ENCODE results near the gene GJB6. TPM values are rescaled to one million over a fixed set of nuclear protein-coding genes. Genes with fewer than 3 reads are reported as not detected.

Gene GJB6
- total RNA-seq, 1 donor: not detected

DNA sequence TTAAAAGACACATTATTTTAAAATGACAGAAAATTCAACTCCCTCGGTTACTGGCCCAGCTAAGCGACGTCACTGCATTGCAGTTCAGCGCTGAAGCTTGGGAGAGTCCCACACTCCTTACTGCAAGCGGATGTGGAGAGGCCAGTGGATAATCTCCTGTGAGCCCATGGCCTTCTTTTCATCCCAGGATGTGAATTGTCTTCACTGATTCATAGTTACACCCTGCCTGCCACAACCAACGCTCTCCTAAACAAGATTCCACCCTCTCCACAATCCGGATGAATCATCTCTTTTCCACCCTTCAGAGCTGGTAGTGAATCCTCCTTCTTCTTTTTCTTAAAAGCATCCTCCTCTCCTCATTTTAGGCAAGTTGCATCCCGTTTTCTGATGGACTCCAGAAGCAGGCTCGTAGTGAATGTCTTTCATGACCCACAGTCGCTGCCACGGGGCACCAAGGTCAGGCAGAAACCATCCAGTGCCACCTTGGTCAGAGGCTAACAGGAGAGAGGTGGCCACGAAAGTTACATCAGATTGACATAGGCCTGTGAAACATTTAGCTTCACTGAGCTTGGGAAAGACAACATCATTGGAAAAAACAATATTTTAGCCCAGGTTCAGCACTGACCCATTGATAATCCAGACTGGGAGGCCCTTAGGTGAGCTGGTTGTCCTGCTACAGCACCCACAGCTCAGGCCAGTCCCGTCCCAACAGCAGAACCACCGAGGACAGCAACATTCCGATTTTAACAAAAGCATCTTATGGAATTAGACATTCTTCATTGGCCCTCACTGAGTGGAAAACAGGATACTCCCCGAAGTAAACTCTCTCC lies 41.4 kb downstream of the GJB6 start:
- no peak for DNase-seq (ENCODE audit: low read depth in 2 of 3, low spot score in 2 of 3)

- DNase-seq (ENCODE audit: low read depth in 2 of 3, low spot score in 2 of 3): no peak
These were observed 42.0 kb downstream of the GJB6 start for GRCh38 chr13:20190076-20190475.

DNA sequence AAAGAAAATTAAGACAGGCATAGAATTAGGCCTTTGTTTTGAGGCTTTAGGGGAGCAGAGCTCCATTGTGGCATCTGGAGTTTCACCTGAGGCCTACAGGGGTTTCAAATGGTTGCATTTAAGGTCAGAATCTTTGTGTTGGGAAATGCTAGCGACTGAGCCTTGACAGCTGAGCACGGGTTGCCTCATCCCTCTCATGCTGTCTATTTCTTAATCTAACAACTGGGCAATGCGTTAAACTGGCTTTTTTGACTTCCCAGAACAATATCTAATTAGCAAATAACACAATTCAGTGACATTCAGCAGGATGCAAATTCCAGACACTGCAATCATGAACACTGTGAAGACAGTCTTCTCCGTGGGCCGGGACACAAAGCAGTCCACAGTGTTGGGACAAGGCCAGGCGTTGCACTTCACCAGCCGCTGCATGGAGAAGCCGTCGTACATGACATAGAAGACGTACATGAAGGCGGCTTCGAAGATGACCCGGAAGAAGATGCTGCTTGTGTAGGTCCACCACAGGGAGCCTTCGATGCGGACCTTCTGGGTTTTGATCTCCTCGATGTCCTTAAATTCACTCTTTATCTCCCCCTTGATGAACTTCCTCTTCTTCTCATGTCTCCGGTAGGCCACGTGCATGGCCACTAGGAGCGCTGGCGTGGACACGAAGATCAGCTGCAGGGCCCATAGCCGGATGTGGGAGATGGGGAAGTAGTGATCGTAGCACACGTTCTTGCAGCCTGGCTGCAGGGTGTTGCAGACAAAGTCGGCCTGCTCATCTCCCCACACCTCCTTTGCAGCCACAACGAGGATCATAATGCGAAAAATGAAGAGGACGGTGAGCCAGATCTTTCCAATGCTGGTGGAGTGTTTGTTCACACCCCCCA lies 43.2 kb downstream of the GJB6 start:
- peak in 2 of 3 donors; percentile 68 to 85 for DNase-seq (ENCODE audit: low read depth in 2 of 3, low spot score in 2 of 3)

GRCh38 chr13:20186771-20187170 lies 45.3 kb downstream of the GJB6 start:
- DNase-seq (ENCODE audit: low read depth in 2 of 3, low spot score in 2 of 3): no peak

- no peak for DNase-seq (ENCODE audit: low read depth in 2 of 3, low spot score in 2 of 3)
These were observed 46.6 kb downstream of the GJB6 start for GRCh38 chr13:20185366-20186056.

DNA sequence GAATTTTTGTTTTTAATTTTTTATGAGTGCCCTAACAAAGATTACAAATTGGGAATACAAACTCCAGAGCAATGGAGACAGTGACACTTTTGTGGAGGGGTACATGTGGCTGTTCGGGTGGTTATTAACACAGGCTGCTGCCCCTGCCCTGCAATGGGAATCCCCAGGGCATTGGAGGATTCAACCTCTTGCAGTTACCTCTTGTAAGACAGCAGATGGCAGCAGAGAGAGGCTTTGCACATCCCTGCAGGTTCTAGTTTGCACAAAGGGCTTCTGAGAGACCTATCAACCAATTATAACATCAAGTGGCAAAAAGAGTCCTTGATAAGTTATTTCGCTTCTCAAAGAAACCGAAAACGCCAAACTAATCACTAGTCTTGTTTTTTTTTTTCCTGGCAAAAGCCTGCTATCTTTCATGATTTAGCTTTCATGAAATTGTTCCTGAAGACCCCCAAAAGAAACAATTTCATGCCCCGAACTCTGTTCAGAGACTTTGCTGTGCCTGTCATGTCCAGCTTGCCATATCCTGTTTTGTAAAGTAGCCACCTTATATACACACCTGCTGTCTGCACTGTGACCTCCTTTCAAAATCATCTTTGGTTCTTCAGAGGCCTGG lies 49.8 kb downstream of the GJB6 start:
- peak; percentile 52 to 82 (median 69) for DNase-seq (ENCODE audit: low read depth in 2 of 3, low spot score in 2 of 3)

DNA sequence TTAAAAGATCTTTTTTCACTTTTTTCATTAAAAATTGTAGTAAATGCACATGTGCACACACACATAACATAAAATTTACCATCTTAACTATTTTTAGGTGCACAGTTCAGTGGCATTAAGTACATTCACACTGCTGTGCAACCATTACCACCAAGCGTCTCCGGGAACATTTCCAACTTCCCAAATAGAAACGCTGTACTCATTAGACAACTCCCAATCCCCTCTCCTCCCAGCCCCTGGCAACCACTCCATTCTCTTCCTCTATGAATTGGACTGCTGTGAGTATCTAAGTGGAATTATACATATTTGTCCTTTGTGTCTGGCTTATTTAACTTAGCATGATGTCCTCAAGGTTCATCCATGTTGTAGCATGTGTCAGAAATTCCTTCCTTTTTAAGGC lies 50.9 kb downstream of the GJB6 start:
- DNase-seq (ENCODE audit: low read depth in 2 of 3, low spot score in 2 of 3): no peak

- DNase-seq (ENCODE audit: low read depth in 2 of 3, low spot score in 2 of 3): no peak
These were observed 54.0 kb downstream of the GJB6 start for GRCh38 chr13:20178156-20178555.

DNA sequence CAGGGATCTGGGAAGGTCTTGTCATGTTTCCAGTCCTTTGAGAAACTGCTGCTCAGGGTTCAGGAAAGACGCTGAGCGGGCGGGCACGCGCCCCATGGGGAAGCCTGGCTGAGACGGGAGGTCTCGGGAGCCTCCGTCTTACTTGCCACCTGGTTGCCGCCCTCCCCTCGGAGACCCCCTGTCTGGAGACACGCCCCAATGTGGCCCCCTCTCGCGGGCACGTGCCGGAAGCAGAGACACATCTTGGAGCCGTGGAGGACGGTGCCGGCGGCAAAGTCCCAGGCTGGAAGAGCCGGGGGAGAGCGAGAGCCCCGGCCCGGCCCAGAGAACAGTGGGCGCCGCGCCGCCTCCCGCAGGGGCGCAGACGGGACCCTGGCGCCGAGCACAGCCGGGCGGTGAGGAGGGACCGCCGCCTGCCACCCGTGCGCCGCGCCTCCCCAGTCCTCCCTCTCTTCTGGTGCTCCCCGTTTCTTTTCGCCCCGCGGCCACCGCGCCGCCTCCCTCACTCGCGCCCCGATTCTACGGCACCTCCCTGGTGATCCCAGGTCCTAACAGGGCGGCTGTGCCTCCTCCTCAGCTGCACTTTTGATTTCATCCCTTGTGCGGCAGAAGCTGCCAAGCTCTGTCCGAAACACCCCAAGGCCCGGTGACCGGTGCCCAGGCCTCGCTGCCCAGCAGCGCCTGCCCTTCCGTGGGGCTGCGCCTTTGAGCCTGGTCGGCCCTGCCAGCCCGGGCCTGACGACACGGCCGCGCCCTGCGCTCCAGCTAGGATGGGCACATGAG lies 54.9 kb downstream of the GJB6 start:
- DNase-seq (ENCODE audit: low read depth in 2 of 3, low spot score in 2 of 3): no peak

- DNase-seq (ENCODE audit: low read depth in 2 of 3, low spot score in 2 of 3): no peak
These were observed 56.0 kb downstream of the GJB6 start for GRCh38 chr13:20175907-20176652.

GRCh38 chr13:20175406-20175794 lies 56.7 kb downstream of the GJB6 start:
- no peak for DNase-seq (ENCODE audit: low read depth in 2 of 3, low spot score in 2 of 3)

DNA sequence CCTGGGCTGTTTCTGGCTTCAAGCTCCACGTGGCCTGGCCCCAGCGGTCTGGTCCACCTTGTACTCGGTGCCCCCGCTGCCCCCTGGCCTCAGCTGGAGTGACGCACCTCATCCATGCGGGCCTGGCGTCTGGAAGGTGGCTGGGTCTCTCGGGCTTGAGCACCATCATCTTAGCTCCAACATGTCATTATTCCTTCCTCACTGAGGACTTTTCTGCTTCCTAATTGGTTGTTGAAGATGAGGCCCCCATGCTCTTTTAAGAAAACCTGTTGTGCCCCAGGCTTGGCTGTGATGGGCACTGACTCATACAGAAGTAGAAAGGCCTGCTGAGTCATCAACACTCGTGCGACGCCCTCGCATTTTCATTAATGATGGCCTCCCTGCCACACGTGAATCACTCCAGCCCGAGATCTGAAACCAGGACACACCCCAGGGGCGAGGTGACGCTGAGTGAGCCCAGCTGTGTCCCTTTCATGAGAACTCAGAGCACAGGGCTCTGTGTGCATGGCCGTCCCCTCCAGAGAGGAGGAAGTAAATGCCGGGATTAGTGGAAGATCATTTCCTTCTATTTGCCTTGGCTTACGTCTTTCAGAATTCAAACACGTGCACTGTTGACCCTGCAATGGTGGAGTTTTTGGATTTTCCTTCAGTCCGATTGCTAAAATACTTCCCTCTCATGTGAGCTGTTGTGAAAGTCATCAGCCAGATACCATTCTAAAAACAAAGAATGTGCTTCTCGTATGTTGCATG lies 57.3 kb downstream of the GJB6 start:
- peak in 2 of 3 donors; percentile 88 to 89 for DNase-seq (ENCODE audit: low read depth in 2 of 3, low spot score in 2 of 3)

- DNase-seq (ENCODE audit: low read depth in 2 of 3, low spot score in 2 of 3): no peak
These were observed 58.9 kb downstream of the GJB6 start for GRCh38 chr13:20173116-20173746.

Other genes starting within 250 kb of the GJB6 start
- not detected for gene GJA3, start 71.3 kb downstream of the GJB6 start, total RNA-seq
- gene GJB2, start 39.4 kb downstream of the GJB6 start, total RNA-seq: not detected

Data from hematopoietic multipotent progenitor cell (in vitro differentiated cells).